Stimulated activated CD8-positive, alpha-beta memory T cell treated with anti-CD3 and anti-CD28 coated beads, Interleukin-7, amount 100 ng/mL, for 1 hour (primary cell): ENCODE data around the gene ATG4D.
"Not testable (repeated sequence)": the region's sequence is repeated elsewhere in the genome, so short reads cannot be mapped to it uniquely, and the experiment has no call there.

Experiments used
- DNase-seq, 2 donors: peaks; one replicate each; pipeline ENCODE4 v3.0.0-alpha.2; 2020; ENCODE audit warnings: low read depth in 2 of 2

Gene ATG4D

DNA sequence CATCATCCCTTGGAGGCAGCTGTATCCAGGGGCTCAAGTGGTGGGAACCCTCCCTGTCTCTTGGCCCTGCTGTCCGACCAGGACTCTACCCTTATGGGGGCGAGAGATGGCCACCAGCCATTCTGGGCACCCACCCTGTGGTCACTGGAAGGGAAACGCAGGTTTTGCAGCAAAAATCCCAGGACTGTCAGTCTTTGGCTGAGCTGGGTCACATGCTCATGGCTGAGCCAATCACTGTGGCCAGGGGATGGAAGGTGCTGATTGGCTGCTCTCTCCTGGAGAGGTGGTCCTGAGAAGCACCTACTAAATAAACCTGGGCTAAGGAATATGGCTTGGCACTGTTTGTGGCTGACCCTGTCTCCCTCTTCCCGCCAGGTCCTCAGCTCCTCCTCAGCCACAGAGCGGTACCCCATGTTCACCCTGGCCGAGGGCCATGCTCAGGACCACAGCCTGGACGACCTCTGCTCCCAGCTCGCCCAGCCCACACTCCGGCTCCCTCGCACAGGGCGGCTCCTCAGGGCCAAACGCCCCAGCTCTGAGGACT, 8.9 kb downstream of the ATG4D start:
- DNase-seq: no peak

DNA sequence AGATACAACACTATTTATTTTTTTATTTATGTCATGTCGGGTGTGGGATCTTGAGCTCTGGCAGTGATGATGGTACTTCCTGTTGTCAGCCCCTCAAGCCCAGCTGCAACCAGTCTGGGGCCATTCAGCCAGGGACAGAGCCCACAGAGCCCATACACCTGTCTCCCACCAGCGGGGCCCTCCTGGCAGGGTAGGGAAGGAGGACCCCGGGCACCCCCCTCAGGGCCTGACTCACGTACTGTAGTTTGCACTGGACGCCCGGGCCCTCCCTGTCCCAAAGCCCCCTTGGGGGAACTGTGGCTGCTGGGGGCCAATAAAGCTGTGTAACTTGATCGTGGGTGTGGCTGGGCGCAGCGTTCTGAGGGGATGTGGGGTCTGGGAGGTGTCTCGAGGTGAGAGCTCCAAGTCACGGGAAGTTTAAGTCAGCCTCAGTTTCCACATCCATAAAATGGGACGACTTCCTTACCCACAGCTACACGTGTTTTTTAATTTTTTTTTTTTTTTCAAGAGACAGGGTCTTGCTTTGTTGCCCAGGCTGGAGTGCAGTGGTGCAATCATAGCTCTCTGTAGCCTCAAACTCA, 9.5 kb downstream of the ATG4D start:
- DNase-seq: no peak

DNA sequence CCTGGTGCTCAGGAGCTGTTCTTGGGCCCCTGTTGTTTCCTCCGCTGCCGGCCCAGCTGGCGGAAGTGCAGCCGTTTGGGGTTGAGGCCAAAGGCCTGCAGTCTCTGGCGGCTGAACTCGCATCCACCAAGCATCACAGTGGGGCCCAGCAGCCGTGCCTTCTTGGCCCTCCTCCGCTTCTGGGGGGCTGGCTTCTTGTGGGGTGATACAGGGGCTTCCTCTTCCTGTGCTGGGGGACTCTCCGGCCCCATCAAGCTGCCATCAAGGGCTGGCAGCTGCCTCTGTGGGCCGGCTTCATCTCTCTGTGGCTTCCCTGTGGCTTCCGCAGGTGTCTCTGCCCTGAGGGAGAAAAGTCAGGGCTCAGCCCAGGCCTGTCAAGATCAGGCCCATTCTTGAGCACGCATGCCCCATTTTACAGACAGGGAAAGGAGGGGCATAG, 10.3 kb downstream of the ATG4D start:
- DNase-seq: peak; percentile 35 to 39

DNA sequence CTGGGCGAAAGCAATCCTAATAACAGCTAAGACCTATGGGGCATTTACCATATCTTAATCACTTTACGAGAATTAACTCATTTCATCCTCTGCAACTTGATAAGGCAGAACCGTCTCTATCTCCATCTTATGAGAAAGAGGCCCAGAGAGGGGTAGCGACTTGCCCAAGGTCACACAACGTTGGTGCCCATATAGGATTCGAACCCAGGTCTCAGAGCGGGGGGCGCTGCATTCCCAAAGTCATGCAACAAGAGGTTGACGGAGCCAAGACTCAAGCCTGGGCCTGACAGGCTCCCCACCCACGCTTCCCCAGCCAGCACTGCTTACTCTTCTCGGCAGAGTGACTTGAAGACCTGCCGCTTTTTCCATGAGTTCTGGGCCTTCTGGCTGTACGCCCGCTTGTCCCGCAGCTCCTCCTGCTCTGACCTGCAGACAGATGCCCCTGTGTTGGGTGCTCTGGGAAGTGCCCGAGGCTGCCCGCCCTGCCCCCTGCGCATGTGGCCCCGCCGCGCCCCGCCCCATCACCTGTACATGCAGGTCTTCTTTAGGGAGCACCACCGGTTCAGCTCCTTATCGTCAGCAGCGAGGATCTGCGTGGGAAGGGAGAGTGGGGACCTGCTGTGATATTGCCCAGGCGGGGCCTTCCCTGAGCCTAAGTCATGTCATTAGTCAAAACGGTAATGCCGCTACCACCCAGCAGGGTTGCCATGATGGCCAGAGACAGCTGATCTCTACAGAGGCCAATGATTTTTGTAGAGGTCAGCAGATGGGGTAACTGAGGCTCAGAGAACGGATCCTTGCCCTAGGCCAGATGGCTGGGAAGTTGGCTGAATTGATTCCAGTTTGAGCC, 11.3 kb downstream of the ATG4D start:
- no peak for DNase-seq

DNA sequence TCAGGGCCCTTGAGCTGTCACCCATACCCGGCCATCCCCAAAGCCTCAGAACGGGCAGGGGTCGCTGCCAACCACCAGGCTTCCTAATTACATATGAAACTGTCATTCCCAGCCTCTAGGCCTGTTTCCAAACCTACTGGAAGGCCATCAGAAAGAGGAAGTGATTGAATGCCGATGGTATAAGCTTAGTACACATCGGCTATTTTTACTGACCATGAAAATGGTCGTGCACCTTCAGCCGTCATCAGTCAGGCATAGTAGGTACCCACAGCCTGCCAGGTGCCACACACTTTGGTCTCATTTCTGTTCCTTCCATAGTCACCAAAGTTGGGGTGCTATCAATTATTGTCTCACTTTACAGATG, 11.9 kb downstream of the ATG4D start:
- DNase-seq: no peak

DNA sequence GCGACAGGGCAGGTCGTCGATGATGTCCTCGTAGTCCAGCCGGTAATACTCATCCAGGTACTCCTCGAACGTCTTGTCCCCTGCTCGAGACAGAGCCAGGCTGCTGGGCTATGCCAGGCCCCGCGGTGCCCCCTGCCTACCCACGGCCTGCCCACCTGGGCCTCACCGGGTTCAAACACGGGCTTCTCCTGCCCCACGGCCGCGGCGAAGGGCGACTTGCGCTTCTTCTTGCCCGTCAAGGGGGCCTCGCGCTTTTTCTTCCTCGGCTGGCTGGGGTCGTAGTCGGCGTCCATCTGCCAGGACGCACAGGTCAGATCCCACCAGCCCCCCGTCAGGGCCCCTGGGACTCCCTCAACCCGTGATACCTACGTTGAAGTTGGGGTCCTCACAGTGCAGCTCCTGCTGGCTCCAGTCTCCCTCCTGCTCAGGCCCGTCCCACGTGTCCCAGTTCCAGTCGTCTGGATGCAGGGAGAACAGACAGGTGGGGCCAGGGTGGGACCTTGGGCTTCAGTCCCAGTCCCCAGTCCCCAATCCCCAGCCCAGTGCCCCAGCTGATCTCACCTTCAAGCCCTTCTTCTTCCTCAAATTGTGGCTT, 14.0 kb downstream of the ATG4D start:
- no peak for DNase-seq

DNA sequence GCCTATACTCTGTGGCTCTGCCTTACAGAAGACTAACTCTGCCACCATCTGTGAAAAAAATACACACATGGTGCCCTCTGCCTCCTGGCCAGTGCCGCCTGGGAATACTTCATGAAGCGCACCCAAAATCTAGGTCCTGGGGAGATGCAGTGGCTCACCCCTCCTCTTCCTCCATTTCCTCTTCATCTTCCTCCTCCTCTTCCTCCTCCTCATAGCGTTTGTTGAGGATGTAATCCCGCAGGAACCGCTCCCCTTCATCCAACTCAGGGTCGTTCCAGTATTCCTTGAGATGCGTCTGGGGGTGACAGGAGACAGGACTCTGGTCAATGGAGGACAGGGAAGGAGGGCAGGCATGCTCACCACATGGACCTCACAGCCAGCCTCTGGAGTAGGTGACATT, 16.4 kb downstream of the ATG4D start:
- no peak for DNase-seq

DNA sequence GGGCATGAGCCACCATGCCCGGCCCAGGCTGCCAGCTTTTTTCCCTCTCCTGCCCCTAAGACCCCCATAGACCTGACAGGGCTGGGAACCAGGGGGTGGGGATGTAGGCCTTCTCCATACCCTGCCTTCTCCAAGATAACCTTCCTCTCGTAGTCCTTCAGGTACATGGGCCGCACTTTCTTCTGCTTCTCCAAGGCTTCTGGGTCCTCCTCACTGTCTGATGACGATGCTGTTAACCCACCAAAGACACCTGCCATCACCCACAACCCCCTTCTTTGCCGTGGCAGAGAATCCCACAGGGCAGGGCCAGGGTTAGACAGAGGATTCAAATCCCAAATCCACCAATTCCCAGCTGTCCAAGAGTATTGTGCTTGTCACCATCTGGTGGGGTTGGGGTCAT, 18.9 kb downstream of the ATG4D start:
- DNase-seq: no peak

DNA sequence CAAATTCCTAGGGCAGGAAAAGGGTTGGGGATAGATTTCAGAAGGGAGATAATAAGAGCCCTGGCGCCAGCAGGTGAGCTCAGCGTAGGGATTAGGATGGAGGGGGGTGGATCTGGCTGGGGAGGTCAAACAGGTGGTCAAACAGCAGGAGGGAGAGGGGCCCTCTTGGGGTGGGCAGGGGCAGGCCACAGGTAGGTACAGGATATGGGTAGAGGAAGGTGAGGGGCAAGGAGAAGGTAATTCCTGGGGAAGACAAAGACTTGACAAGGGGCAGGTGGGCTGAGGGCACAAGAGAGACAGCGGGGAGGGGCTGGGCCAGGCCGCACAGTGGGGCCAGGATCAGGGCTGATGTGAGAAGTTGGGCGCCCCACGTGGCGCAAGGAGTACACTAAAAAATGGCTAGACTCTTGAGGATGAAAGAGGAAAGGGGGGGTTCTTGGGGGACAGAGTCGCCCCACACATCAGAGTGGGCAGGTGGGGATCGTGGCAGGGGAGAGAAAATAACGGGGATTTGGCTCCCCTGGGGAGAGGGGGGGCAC, 21.4 kb downstream of the ATG4D start:
- no peak for DNase-seq

DNA sequence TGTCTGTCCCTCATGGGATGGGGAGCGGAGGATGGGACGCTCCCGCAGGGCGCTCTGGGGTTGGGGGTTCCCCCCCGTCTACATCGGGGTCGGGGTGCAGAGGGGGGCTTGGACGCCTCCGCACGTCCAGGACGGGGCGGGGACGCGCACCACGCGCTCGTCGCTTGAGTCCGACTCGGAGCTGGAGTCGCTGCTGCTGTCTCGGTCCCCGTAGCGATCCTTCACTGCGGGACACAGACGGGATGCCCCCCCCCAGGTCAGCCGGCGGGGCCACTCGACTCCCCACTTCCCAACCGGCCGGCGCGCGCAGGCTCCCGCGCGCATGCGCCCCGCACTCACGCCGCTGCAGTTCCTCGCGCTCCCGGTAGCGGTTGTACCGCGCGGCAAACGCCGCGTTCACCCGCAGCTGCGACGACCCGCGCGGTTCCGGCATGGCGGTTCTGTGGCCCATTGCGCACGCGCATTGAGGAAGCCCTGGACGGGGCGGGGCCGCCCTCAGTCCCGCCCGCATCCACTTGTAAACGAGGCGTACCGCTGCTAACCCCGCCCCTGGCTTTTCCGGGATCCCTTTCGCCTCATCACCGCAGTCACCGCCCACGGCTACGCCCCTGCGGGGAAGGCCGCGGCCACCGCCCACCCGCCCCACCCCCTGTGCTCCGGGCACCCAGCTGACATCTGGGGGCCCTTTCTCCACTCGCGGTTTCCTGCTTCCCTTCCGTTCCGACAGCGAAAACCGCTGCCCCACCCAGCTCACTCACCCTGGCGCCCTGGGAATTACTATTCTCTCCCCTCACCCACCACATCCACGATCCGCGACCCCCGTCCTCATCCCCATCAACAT, 22.1 kb downstream of the ATG4D start, which contains the start of gene KRI1:
Gene KRI1, minus strand, starts transcription at position 444 of the 841 bp plus-strand sequence. Its CDS starts 11 bp downstream, at position 433.
- DNase-seq: peak; percentile 97

DNA sequence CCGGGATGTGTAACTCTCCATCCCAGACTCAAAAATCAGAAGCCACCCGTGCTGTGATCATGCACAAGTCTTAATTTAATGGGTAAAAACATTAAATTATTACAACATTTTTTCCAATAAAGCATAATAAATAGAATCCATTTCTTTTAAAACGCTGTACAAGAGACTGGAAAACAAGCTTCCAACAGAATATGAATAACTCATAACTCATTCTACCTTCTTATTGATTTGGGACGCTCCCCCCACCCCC, 22.6 kb downstream of the ATG4D start:
- no peak for DNase-seq

DNA sequence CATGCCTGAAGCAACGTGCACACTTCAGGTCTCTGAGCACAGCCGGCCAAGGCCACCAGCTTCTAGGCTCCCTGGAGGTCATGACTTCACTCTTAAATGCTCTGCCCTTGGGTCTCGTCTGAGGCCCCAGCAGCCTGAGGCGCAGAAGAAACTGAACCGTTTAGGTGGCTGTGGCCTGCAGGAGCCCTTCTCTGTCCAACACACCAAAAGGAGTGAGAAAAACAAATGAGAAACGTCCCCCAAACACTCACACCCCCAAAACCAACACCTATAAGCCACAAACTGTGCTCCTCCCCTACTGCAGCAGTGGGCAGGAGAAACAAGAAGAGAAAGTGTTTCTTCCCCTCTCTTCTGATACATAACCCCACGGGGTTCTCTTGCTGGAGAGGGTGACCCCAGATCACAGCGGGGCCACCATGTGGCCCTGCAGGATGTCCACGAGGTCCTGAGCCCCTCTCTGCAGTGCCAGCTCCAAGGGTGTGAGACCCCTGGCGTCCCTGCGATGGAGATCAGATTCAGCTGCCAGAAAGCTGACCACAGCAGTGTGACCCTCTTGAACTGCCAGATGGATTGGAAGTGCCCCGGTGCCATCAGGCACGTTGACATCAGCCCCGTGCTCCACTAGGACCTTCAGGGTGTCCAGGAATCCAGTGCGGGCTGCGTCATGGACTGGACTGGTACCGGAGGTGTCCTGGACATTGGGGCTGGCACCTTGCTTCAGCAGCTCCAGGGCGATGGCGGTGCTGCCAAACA, 23.1 kb downstream of the ATG4D start:
- peak in 1 of 2 donors; percentile 45 for DNase-seq

DNA sequence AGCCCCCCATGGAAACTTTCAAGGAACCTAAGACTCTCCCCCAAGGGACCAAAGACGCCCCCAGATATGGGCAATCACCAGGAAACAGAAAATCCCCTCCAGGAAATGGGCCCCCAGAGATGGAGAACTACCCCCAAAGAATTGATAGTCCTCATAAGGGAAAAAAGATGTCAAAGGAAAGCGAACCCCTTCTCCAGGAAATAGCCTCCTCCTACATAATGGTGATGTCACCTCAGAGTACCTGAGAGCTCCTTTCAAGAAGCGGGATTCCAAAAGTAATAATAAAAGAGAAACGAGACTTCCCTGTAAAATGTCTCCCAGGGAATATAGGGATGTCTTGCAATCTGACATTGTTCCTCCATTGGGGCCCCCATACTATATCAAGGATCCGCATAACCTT, 24.0 kb downstream of the ATG4D start:
- DNase-seq: no peak

DNA sequence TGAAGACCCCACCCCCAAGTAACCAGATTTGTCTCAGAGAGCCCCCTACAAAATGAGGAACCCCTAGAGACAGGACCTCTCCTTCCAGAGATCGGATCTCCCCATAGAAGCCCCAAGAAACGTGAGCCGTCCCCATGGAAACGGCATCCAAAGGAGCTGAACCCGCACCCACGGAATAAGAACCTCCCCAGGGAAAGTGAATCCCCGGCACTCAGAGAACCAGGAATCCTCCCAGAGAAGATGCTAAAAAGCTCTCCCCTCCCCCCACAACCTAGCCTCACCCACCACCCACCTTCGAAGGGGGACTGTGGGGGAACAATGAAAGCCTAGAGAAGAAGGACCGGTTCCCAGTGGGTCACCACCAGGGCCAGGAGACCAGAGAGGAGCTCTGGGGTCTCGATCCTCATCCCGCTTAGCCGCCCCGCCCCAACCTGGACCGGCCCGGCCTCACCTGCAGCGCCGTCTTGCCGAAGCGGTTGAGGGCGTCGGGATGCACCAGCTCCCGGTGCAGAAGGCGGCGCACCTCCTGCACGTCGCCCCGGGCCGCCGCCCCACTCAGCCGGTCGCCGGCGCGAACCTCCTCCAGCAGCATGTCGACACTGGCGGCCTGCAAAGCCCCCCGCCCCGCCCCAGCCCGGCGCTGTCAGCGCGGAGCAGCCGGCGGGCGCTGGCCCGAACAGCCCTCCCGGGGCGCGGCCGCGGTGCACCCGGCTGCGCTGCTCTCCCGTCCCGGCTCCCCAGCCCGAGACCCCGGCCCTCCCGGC, 24.5 kb downstream of the ATG4D start:
- DNase-seq: no peak

DNA sequence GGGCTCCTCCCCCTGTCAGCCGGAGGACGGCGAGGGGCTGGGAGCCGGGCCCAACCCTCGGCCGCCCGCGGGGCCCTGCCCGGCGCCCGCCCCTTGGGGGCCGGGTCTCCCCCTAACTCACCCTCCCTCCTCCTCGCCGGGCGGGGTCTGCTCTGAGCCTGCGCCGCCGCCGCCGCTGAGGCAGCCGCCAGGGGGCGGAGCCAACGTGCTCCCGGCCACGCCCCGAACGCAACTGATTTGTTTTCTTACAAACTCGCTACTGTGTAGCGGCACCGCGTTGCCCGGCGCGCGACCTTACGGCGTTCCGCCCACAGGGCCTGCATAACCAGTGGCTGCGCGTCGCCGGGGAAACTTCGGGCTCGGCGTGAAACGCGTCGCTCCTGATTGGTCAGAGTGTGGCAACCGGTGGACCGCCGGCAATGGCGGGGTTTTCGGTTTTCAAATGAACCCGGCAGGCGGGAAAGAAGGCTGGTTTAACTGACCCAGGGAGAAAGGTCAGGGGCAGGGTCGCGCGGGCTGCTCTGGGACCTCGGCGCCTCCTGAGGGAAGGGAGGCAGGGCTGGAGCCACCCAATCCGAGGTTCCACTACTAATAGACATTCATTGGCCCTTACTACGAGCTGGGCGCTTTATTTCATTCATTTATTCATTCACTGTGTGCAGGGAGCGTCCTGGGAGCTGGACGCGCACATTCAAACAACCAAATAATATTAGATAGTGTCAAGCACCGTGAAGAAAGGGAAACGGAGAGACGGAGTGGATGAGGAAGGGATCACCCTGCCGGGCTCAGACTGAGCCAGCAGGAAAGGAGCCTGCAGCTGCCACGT, 25.3 kb downstream of the ATG4D start, which contains the start of gene CDKN2D:
Gene CDKN2D, minus strand, starts transcription at position 154 of the 826 bp plus-strand sequence. CDS start 326 bp downstream, outside the sequence.
- DNase-seq: peak; percentile 99

DNA sequence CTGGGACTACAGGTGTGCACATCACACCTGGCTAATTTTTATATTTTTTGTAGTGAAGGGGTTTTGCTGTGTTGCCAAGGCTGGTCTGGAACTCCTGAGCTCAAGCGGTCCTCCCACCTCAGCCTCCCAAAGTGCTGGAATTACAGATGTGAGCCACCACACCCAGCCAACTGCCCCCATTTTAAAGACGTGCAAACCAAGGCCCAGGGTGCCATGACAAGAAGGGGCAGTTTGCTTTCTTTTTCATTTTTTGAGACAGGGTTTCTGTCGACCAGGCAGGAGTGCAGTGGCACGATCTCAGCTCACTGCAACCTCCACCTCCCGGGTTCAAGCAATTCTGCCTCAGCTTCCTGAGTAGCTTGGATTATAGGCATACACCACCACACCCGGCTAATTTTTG, 30.1 kb downstream of the ATG4D start:
- not testable (repeated sequence) for DNase-seq

DNA sequence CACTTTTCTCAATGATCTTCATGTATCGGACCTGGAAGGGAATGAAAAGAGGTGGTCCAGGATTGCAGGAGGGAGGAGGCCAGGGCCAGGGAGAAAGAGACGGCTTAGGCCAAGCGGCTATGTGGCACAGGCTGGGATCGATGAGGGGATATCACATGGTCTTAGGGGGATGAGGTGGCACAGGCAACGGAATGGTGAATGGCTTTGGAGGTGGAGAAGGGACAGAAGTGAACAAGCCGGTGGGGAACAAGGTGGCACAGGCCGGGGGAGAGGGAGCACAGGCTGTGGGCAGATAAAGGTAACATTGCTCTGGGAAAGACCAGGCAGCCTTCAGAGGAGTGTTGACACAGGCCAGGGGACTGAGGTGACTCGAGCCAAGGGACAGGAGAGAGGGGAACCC, 30.8 kb downstream of the ATG4D start:
- DNase-seq: no peak

DNA sequence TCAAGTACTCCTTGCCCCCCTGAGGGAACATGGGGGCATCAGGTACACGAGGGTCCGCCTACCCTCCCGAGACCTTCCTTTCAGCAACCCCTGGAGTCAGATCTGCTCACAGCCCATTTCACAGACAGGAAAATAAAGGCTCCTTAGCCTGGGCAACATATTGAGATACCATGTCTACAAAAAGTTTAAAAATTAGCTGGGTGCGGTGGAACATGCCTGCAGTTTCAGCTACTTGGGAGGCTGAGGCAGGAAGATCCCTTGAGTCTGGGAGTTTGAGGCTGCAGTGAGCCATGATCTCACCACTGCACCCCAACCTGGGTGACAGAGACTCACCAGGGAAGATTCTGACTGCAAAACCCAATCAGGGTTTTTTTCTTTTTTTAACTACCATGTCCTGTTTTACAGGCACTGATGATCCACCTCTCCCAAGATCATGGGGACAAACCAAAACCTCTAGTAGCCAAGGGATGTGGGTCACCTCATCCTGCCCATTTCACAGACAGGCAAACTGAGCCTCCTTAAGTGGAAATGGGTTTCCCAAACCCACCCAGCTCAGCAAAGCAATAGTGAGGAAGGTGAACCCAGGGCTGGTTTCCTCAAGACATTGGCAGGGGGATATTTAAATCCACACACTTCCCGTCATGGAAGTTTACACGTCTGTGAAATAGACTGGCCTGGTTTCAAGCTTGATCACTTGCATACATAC, 31.5 kb downstream of the ATG4D start:
- DNase-seq: no peak

DNA sequence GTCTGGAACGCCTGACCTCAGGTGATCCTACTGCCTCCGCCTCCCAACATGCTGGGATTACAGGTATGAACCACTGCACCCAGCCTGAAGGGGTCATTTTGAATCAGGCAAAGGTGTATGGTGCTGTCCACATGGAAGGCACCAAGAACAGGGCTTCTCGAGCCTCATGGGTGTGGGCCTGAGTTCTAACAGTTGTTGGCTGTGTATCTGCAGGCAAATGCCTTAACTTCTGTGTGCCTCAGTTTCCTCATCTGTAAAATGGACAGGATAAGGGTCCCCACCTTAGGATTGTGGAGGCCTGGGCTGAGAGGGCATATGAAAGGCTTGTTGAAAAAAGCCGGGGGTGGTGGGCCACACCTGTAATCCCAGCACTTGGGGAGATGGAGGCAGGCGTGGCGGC, 34.2 kb downstream of the ATG4D start:
- DNase-seq: no peak
